Peyer's patch (tissue), 4 donors: ENCODE data around the gene ASB14.

Experiments
- CTCF ChIP-seq, 6 experiments: fragments of 450-650 bp in 4 of 6; fragments of 200-600 bp in 2 of 6; sonication (generic) in 1 of 6; IDR thresholded peaks; one replicate each; pipeline ENCODE4 v1.5.1; 2017 to 2019; ENCODE audit warnings: antibody characterized with exemption in 6 of 6, mild to moderate bottlenecking in 3 of 6, moderate library complexity in 1 of 6
- POLR2A ChIP-seq, 2 donors: fragments of 450-650 bp; IDR thresholded peaks; one replicate each; pipeline ENCODE4 v1.5.1; 2017; ENCODE audit warnings: antibody characterized with exemption in 2 of 2, mild to moderate bottlenecking in 2 of 2, moderate library complexity in 2 of 2

DNA sequence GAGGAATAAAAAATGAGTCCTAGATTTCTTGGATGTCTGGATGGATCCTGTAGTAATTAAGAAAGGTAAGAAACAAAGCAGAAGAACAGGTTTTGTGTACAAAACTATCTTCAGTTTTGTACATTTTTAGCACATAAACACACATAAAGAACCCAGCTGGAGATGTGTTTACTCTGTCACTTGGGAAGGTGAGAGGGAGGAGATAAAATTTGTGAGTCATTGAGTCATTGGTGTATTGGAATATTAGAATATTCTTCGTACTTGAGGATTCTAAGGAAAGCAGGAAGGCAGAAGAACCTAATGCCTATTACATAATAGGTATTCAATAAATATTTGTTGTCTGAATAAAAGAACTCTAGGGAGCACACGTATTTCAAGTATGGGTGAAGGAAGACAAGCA lies 47.5 kb downstream of the ASB14 start:
- no peak for TF ChIP-seq CTCF (IDR thresholded peaks at IDR 0.05)
- no peak for TF ChIP-seq POLR2A (IDR thresholded peaks at IDR 0.05)
